Osteocyte (in vitro differentiated cells): ENCODE measurements around the gene RAD51B. TPM values are rescaled to one million over a fixed set of nuclear protein-coding genes. Genes with fewer than 3 reads are reported as not detected.

Experiments
- DNase-seq: peaks from one replicate; pipeline ENCODE4 v3.0.0; 2021; ENCODE audit warnings: mixed read lengths; ENCODE audit not compliant: unreplicated experiment; ENCODE audit errors: extremely low spot score
- H3K27ac Mint-ChIP-seq: one replicate; pipeline ENCODE4 v1.8.0; 2021; ENCODE audit warnings: mild to moderate bottlenecking, mixed read lengths; ENCODE audit not compliant: unreplicated experiment
- H3K27me3 Mint-ChIP-seq: one replicate; pipeline ENCODE4 v1.8.0; 2021; ENCODE audit warnings: mixed read lengths; ENCODE audit not compliant: unreplicated experiment
- H3K36me3 Mint-ChIP-seq: one replicate; pipeline ENCODE4 v1.8.0; 2021; ENCODE audit warnings: mixed read lengths; ENCODE audit not compliant: unreplicated experiment
- H3K4me1 Mint-ChIP-seq: one replicate; pipeline ENCODE4 v1.8.0; 2021; ENCODE audit warnings: mixed read lengths; ENCODE audit not compliant: unreplicated experiment
- H3K4me3 Mint-ChIP-seq: one replicate; pipeline ENCODE4 v1.8.0; 2021; ENCODE audit warnings: mild to moderate bottlenecking, moderate library complexity, mixed read lengths; ENCODE audit not compliant: unreplicated experiment
- H3K9me3 Mint-ChIP-seq: one replicate; pipeline ENCODE4 v1.8.0; 2021; ENCODE audit warnings: mixed read lengths; ENCODE audit not compliant: unreplicated experiment
- CTCF ChIP-seq: fragments of 200-600 bp; sonication (generic); IDR thresholded peaks from 2 replicates; pipeline ENCODE4 v1.5.0; 2021; ENCODE audit warnings: antibody characterized with exemption, mild to moderate bottlenecking, moderate library complexity
- total RNA-seq: library from RNA; stranded (reverse); gene quantifications from 2 replicates; pipeline ENCODE4 v1.2.1, GENCODE V29; 2021

RAD51B gene
- total RNA-seq, 1 donor from 2014 or later: 12.7 TPM

GRCh38 chr14:67863223-67863622 is 43.6 kb downstream of the RAD51B start:
- H3K27ac Mint-ChIP-seq: no peak overlapping the region
- TF ChIP-seq CTCF: no peak
- H3K9me3 Mint-ChIP-seq: peaks cover 8% of the 10 kb centered on the region
- H3K27me3 Mint-ChIP-seq: no peaks in the 10 kb centered on the region
- H3K36me3 Mint-ChIP-seq: peaks cover 8% of the 10 kb centered on the region
- H3K4me1 Mint-ChIP-seq: peaks cover 2% of the 10 kb centered on the region
- no peak for DNase-seq
- no peak overlapping the region for H3K4me3 Mint-ChIP-seq

GRCh38 chr14:67875175-67876006 is 55.8 kb downstream of the RAD51B start:
- Mint-ChIP-seq H3K4me3 (no peak overlapping the region), H3K4me1 (no peaks in the 10 kb centered on the region), H3K9me3 (no peaks in the 10 kb centered on the region), H3K27ac (no peak overlapping the region), H3K36me3 (no peaks in the 10 kb centered on the region), H3K27me3 (no peaks in the 10 kb centered on the region)
- no peak for DNase-seq
- no peak for TF ChIP-seq CTCF

GRCh38 chr14:67879026-67879425 is 59.4 kb downstream of the RAD51B start:
- H3K4me1 Mint-ChIP-seq: no peaks in the 10 kb centered on the region
- H3K9me3 Mint-ChIP-seq: no peaks in the 10 kb centered on the region
- no peak for TF ChIP-seq CTCF
- no peak overlapping the region for H3K4me3 Mint-ChIP-seq
- no peaks in the 10 kb centered on the region for H3K27me3 Mint-ChIP-seq
- no peak overlapping the region for H3K27ac Mint-ChIP-seq
- H3K36me3 Mint-ChIP-seq: no peaks in the 10 kb centered on the region
- DNase-seq: no peak

GRCh38 chr14:67881225-67881624 is 61.6 kb downstream of the RAD51B start:
- H3K27me3 Mint-ChIP-seq: no peaks in the 10 kb centered on the region
- H3K27ac Mint-ChIP-seq: no peak overlapping the region
- no peak for DNase-seq
- no peaks in the 10 kb centered on the region for H3K9me3 Mint-ChIP-seq
- no peaks in the 10 kb centered on the region for H3K36me3 Mint-ChIP-seq
- H3K4me3 Mint-ChIP-seq: no peak overlapping the region
- TF ChIP-seq CTCF: no peak
- H3K4me1 Mint-ChIP-seq: peaks cover 10% of the 10 kb centered on the region

- no peak for TF ChIP-seq CTCF
- DNase-seq: no peak
- Mint-ChIP-seq H3K36me3 (no peaks in the 10 kb centered on the region), H3K27me3 (no peaks in the 10 kb centered on the region), H3K9me3 (no peaks in the 10 kb centered on the region), H3K27ac (no peak overlapping the region), H3K4me3 (no peak overlapping the region), H3K4me1 (peaks cover 10% of the 10 kb centered on the region)
These were observed 63.5 kb downstream of the RAD51B start for GRCh38 chr14:67882986-67883555.
